Liver (tissue), 9 donors: ENCODE data around the gene CIB1. TPM values are rescaled to one million over a fixed set of nuclear protein-coding genes. Genes with fewer than 3 reads are reported as not detected.

Experiments used
- DNase-seq: peaks from one replicate; pipeline ENCODE4 v3.0.0-alpha.2; 2017; ENCODE audit warnings: low spot score
- H3K27ac ChIP-seq, 2 donors: one replicate each; pipeline ENCODE4 v1.7.0; 2013; ENCODE audit warnings: inconsistent platforms in 2 of 2, low read length in 2 of 2, control low read depth in 1 of 2, low read depth in 1 of 2, mild to moderate bottlenecking in 1 of 2
- H3K27me3 ChIP-seq, 4 donors: one replicate each; pipeline versions ENCODE4 v1.6.1 to v1.7.0; 2013; ENCODE audit warnings: low read length in 3 of 4, inconsistent platforms in 1 of 4, mild to moderate bottlenecking in 1 of 4, moderate library complexity in 1 of 4; ENCODE audit not compliant: control insufficient read depth in 4 of 4, insufficient read depth in 4 of 4
- H3K36me3 ChIP-seq, 4 donors: one replicate each; pipeline versions ENCODE4 v1.6.1 to v1.7.0; 2013; ENCODE audit warnings: low read length in 3 of 4, mild to moderate bottlenecking in 3 of 4, low read depth in 1 of 4, moderate library complexity in 1 of 4; ENCODE audit not compliant: control insufficient read depth in 4 of 4, insufficient read depth in 3 of 4
- H3K4me1 ChIP-seq, 4 donors: one replicate each; pipeline versions ENCODE4 v1.6.1 to v1.7.0; 2013; ENCODE audit warnings: low read length in 3 of 4, mild to moderate bottlenecking in 3 of 4, moderate library complexity in 1 of 4; ENCODE audit not compliant: control insufficient read depth in 4 of 4, insufficient read depth in 4 of 4
- H3K4me3 ChIP-seq, 3 donors: one replicate each; pipeline versions ENCODE4 v1.6.1 to v1.7.0; 2013; ENCODE audit warnings: low read length in 3 of 3, control low read depth in 1 of 3, low read depth in 1 of 3, mild to moderate bottlenecking in 1 of 3
- H3K9ac ChIP-seq, 2 donors: one replicate each; pipeline ENCODE4 v1.7.0; 2013; ENCODE audit warnings: low read length in 2 of 2, mild to moderate bottlenecking in 2 of 2, moderate library complexity in 2 of 2, control low read depth in 1 of 2, low read depth in 1 of 2
- H3K9me3 ChIP-seq, 4 donors: one replicate each; pipeline versions ENCODE4 v1.6.1 to v1.7.0; 2013; ENCODE audit warnings: low read length in 3 of 4; ENCODE audit not compliant: control insufficient read depth in 4 of 4
- EGR1 ChIP-seq, 2 donors: IDR thresholded peaks; 2 replicates each; pipeline ENCODE4 v1.6.1; 2016 to 2018; ENCODE audit warnings: antibody characterized with exemption in 2 of 2, low read depth in 2 of 2
- HNF4A ChIP-seq, 2 donors: conservative IDR thresholded peaks; 2 replicates each; pipeline ENCODE4 v1.6.1; 2016; ENCODE audit warnings: antibody characterized with exemption in 2 of 2, mild to moderate bottlenecking in 2 of 2
- HNF4G ChIP-seq: IDR thresholded peaks from 2 replicates; pipeline ENCODE4 v1.6.1; 2016; ENCODE audit warnings: antibody characterized with exemption
- JUND ChIP-seq, 2 donors: IDR thresholded peaks; 2 replicates each; pipeline ENCODE4 v1.6.1; 2016; ENCODE audit warnings: antibody characterized with exemption in 2 of 2
- TAF1 ChIP-seq: conservative IDR thresholded peaks from 2 replicates; pipeline ENCODE4 v1.6.1; 2016; ENCODE audit warnings: antibody characterized with exemption, mild to moderate bottlenecking
- YY1 ChIP-seq: IDR thresholded peaks from 2 replicates; pipeline ENCODE4 v1.6.1; 2016; ENCODE audit warnings: antibody characterized with exemption, mild to moderate bottlenecking
- WGBS: extraction: QIAGEN DNeasy Blood & Tissue Kit; methylation state at CpG from one replicate; pipeline ENCODE4 v1.1.7; 2013; 5-methylcytosine and 5-hydroxymethylcytosine counted together
- polyA plus RNA-seq, 2 donors: library from polyadenylated mRNA; stranded (reverse) in 1 of 2; unstranded in 1 of 2; fragments of 200-250 nt in 1 of 2; fragments of >200 nt in 1 of 2; fragmentation: Nextera tagmentation in 1 of 2; extraction: Ambion mirVana in 1 of 2; gene quantifications; one replicate each; pipeline versions ENCODE4 v1.2.1 to v1.2.3, GENCODE V29; 2013 to 2015
- total RNA-seq, 2 donors: library from RNA; depleted of rRNA; stranded (reverse); fragments of >200 nt; gene quantifications; one replicate each; pipeline ENCODE4 v1.2.3, GENCODE V29; 2014
- TF ChIP-seq, protein P1 (sequence below): fragments of 150-350 bp; IDR thresholded peaks from 2 replicates; pipeline ENCODE4 v1.5.1; 2017; ENCODE audit warnings: improper control_type of control experiment, low read depth, low read length; ENCODE audit not compliant: missing input control
- TF ChIP-seq, protein P2 (sequence below): IDR thresholded peaks from 2 replicates; pipeline ENCODE4 v1.6.1; 2016; ENCODE audit warnings: antibody characterized with exemption, mild to moderate bottlenecking
- donor health status: healthy.
- donor health status: healthy.
- donor health status: healthy.
- donor health status: healthy.
- donor health status: healthy.

Gene CIB1
- total and polyA plus RNA-seq, 4 donors = 14.9 to 107 (median 49.3) TPM

DNA sequence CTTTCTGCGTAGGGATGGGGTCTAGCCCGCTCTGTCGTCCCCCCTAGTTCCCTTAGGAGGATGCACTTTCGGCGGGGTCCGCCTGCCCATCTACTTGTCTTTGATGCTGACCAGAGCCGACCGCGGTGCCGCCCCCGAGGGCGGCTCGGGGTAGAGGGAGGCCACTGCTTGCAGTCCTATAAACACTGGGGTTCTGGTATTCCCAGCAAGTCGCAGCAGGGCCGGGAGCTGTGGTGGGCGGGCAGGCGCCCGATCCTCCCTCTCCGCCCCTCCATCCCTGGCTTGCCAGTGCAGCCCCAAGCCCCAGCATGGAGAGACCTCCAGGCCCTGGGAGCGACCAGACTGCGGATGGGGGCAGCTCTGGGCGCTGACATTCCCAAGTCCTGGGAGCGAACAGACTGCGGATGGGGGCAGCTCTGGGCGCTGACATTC, 31.8 kb downstream of the CIB1 start (continued):
- TF ChIP-seq, protein P1, sequence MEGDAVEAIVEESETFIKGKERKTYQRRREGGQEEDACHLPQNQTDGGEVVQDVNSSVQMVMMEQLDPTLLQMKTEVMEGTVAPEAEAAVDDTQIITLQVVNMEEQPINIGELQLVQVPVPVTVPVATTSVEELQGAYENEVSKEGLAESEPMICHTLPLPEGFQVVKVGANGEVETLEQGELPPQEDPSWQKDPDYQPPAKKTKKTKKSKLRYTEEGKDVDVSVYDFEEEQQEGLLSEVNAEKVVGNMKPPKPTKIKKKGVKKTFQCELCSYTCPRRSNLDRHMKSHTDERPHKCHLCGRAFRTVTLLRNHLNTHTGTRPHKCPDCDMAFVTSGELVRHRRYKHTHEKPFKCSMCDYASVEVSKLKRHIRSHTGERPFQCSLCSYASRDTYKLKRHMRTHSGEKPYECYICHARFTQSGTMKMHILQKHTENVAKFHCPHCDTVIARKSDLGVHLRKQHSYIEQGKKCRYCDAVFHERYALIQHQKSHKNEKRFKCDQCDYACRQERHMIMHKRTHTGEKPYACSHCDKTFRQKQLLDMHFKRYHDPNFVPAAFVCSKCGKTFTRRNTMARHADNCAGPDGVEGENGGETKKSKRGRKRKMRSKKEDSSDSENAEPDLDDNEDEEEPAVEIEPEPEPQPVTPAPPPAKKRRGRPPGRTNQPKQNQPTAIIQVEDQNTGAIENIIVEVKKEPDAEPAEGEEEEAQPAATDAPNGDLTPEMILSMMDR = no peak
- no peak for TF ChIP-seq TAF1

DNA sequence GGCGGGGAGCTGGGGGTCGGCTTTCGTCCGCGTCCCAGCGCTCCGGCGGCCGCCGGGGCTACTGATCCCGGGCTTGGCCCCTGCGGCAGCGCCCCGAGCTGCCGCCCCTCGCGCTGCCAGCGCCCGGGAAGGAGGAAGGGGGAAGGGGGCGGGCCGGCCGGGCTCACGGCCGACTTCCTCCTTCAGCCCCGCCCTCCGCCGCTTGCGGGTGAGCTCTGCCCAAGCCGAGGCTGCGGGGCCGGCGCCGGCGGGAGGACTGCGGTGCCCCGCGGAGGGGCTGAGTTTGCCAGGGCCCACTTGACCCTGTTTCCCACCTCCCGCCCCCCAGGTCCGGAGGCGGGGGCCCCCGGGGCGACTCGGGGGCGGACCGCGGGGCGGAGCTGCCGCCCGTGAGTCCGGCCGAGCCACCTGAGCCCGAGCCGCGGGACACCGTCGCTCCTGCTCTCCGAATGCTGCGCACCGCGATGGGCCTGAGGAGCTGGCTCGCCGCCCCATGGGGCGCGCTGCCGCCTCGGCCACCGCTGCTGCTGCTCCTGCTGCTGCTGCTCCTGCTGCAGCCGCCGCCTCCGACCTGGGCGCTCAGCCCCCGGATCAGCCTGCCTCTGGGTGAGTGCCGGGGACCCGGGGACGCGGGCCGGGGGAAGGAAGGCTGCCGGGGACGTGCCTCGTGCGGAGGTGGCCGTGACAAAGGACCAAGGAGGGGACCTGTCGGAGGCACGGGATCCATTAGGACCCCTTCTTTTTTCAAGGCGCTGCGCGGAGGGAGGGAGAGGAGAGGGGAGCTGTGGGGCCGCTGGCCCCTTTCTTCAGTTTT, 32.4 kb downstream of the CIB1 start, which contains the start of gene SEMA4B:
TSS of gene SEMA4B (plus strand) at position 201 of the 814 bp plus-strand sequence. CDS start at position 450, 249 bp downstream.
- no peaks in the 10 kb centered on the region for H3K9me3 ChIP-seq
- H3K27ac ChIP-seq = peak within 1 kb of the TSS; percentile 49 to 69
- H3K27me3 ChIP-seq = no peaks in the 10 kb centered on the region
- peaks cover 15 to 38% (median 26%) of the 10 kb centered on the region in 4 donors for H3K4me1 ChIP-seq
- H3K4me3 ChIP-seq = peak within 1 kb of the TSS; percentile 60 to 77 (median 62)
- H3K36me3 ChIP-seq = peaks cover 0 to 13% (median 3%) of the 10 kb centered on the region in 4 donors
- WGBS = 1% methylated on average over 88 of the region's 88 CpGs
- peak within 1 kb of the TSS; percentile 30 to 42 for H3K9ac ChIP-seq
- TF ChIP-seq, protein P2, sequence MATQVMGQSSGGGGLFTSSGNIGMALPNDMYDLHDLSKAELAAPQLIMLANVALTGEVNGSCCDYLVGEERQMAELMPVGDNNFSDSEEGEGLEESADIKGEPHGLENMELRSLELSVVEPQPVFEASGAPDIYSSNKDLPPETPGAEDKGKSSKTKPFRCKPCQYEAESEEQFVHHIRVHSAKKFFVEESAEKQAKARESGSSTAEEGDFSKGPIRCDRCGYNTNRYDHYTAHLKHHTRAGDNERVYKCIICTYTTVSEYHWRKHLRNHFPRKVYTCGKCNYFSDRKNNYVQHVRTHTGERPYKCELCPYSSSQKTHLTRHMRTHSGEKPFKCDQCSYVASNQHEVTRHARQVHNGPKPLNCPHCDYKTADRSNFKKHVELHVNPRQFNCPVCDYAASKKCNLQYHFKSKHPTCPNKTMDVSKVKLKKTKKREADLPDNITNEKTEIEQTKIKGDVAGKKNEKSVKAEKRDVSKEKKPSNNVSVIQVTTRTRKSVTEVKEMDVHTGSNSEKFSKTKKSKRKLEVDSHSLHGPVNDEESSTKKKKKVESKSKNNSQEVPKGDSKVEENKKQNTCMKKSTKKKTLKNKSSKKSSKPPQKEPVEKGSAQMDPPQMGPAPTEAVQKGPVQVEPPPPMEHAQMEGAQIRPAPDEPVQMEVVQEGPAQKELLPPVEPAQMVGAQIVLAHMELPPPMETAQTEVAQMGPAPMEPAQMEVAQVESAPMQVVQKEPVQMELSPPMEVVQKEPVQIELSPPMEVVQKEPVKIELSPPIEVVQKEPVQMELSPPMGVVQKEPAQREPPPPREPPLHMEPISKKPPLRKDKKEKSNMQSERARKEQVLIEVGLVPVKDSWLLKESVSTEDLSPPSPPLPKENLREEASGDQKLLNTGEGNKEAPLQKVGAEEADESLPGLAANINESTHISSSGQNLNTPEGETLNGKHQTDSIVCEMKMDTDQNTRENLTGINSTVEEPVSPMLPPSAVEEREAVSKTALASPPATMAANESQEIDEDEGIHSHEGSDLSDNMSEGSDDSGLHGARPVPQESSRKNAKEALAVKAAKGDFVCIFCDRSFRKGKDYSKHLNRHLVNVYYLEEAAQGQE = no peak
- TF ChIP-seq HNF4G (no peak), JUND (IDR thresholded peaks at IDR 0.05) (no peak)
- peak; percentile 73 for DNase-seq

DNA sequence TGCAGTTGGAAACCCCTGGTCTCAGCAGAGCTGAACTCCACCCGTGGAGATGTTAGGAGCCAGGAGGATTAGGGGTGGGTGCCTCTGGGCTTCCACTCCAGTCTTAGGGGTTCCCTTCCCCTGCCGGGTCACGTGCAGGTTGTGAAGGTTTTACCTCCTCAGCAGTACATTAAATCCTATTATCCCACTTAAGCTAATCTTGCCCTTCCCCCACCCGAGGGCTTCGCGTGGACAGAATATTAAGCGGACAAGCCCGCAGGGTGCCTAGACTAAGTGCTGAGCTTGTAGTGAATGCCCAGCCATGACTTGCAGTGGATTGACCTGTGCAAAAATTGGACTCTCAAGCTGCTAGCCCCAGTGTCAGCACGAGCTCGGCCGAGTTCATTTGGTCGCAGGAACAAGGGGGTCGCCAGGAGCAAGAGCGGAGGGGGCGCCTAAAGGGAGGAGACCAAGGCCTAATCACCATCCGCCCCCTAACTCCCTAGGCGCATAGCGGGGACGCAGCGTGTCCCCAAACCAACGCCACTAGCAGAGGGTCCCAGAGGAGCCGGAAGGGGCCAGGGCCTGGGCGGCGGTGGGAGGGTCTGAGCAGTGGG, 33.1 kb downstream of the CIB1 start:
- Histone ChIP-seq H3K9ac (peak overlapping the region in 1 of 2 donors; percentile 21), H3K4me1 (peaks cover 13 to 33% (median 20%) of the 10 kb centered on the region in 4 donors), H3K27ac (peak overlapping the region; percentile 49 to 69), H3K36me3 (peaks cover 0 to 11% (median 3%) of the 10 kb centered on the region in 4 donors), H3K4me3 (peak overlapping the region; percentile 60 to 77 (median 62)), H3K9me3 (no peaks in the 10 kb centered on the region), H3K27me3 (no peaks in the 10 kb centered on the region)
- TF ChIP-seq YY1 (no peak), EGR1 (IDR thresholded peaks at IDR 0.05; ENCODE audit: low read depth in 2 of 2) (no peak), HNF4A (conservative IDR thresholded peaks at IDR 0.05) (no peak)
- TF ChIP-seq, protein P2 = no peak
- DNase-seq = no peak
- 29% methylated on average over 24 of the region's 24 CpGs for WGBS
